GM12874 (cell line): Measurements from ENCODE around the gene SUGP2.

Source experiments
- CTCF ChIP-seq: IDR thresholded peaks from 2 replicates; pipeline ENCODE4 v1.5.1; 2011; ENCODE audit warnings: low read depth, mild to moderate bottlenecking, control low read depth, low read length, moderate library complexity; ENCODE audit not compliant: insufficient read depth

Gene SUGP2

GRCh38 chr19:19040417-19040816, 7.1 kb upstream of the SUGP2 start:
- no peak for TF ChIP-seq CTCF

- TF ChIP-seq CTCF = no peak
Measured at GRCh38 chr19:19039901-19040300, 6.6 kb upstream of the SUGP2 start.

- no peak for TF ChIP-seq CTCF
Measured at GRCh38 chr19:19034204-19034624, 897 bp upstream of the SUGP2 start.

- no peak for TF ChIP-seq CTCF
Measured at GRCh38 chr19:19033176-19033425, 216 bp downstream of the SUGP2 start.

- TF ChIP-seq CTCF = no peak
Measured at GRCh38 chr19:19032420-19033175, 719 bp downstream of the SUGP2 start.

GRCh38 chr19:19031891-19032290, 1.4 kb downstream of the SUGP2 start:
- no peak for TF ChIP-seq CTCF

GRCh38 chr19:19028526-19028925, 4.8 kb downstream of the SUGP2 start:
- TF ChIP-seq CTCF = no peak
